Astrocyte of the cerebellum (primary cell): ENCODE results near the gene MND1.

Source experiments
- DNase-seq: peaks from one replicate; pipeline ENCODE4 v3.0.0-alpha.2; 2011; ENCODE audit warnings: low read depth
- H3K4me3 ChIP-seq: 2 replicates; pipeline ENCODE4 v1.5.1; 2011; ENCODE audit warnings: mild to moderate bottlenecking, low read depth, low read length, moderate library complexity
- CTCF ChIP-seq: IDR thresholded peaks from 2 replicates; pipeline ENCODE4 v1.5.1; 2012; ENCODE audit warnings: low read length, low read depth, moderate library complexity, mild to moderate bottlenecking; ENCODE audit errors: missing control alignments
- in situ Hi-C: cut with HindIII; loops from 2 replicates; pipeline ENCODE4 v1.10.0; 2017; ENCODE audit warnings: low sequenced_read_pairs

The MND1 gene

GRCh38 chr4:153332936-153333335 lies 11.6 kb upstream of the MND1 start:
- in situ Hi-C loops, result no loop called here
- no peak overlapping the region for H3K4me3 ChIP-seq
- no peak for DNase-seq

GRCh38 chr4:153333874-153334273 lies 10.6 kb upstream of the MND1 start:
- in situ Hi-C loops, result no loop called here
- DNase-seq, result no peak
- TF ChIP-seq CTCF, result no peak
- H3K4me3 ChIP-seq, result no peak overlapping the region

More at GRCh38 chr4:153332936-153333335, 11.6 kb upstream of the MND1 start:
- no peak for TF ChIP-seq CTCF

GRCh38 chr4:153335665-153336064 lies 8.8 kb upstream of the MND1 start:
- H3K4me3 ChIP-seq, result no peak overlapping the region
- no peak for TF ChIP-seq CTCF
- in situ Hi-C loops, result no loop called here
- no peak for DNase-seq

GRCh38 chr4:153337686-153338085 lies 6.8 kb upstream of the MND1 start:
- no peak for DNase-seq
- in situ Hi-C loops, result no loop called here
- no peak for TF ChIP-seq CTCF

GRCh38 chr4:153341575-153342090 lies 2.9 kb upstream of the MND1 start:
- no peak overlapping the region for H3K4me3 ChIP-seq
- in situ Hi-C loops, result no loop called here
- no peak for DNase-seq
- TF ChIP-seq CTCF, result no peak

More at GRCh38 chr4:153337686-153338085, 6.8 kb upstream of the MND1 start:
- no peak overlapping the region for H3K4me3 ChIP-seq

- DNase-seq, result no peak
- no peak for TF ChIP-seq CTCF
- in situ Hi-C loops, result no loop called here
- H3K4me3 ChIP-seq, result no peak overlapping the region
Measured at GRCh38 chr4:153342751-153343552, 1.5 kb upstream of the MND1 start.
